ENCODE measurements around the gene NPL.
A peak's percentile ranks its signal among the peaks of the same experiment; 100 is the strongest.

NPL gene

GRCh38 chr1:182816863-182817262, 27.3 kb downstream of the NPL start:
- no peak for DNase-seq (ENCODE audit: low read depth in 2 of 2)

DNA sequence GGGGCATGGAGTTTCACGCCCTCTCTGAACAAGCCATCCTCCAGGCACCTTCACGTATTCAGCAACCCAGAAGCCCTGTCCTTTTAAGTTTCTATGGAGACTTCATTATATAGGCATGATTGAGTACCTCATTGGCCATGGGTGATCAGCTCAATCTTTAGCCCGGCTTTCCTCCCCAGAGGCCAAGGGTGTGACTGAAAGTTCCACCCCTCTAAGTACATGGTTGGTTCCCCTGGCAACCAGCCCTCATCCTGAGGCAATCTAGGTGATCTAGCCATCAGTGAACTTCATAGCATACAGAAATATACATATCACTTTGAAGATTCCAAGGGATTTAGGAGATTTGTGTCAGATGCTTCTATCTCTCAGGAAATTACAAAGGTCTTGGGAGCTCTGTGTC, 28.2 kb downstream of the NPL start:
- DNase-seq (ENCODE audit: low read depth in 2 of 2) = no peak

GRCh38 chr1:182823220-182823619, 33.6 kb downstream of the NPL start:
- no peak for DNase-seq (ENCODE audit: low read depth in 2 of 2)

DNA sequence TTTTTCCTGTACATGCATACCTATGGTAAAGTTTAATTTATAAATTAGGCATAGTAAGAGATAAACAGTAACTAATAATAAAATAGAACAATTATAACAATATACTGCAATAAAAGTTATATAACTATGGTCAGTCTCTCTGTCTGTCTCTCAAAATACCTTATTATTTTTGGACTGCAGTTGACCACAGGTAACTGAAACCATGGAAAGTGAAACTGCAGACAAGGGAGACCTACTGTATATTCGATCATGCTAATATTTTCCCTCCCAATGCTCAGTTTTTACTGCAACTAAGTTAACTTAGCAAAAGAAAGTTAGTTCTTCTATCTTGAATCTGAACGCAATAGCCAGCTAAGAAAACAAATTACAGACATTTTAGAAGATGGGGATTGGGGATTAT, 37.3 kb downstream of the NPL start:
- DNase-seq (ENCODE audit: low read depth in 2 of 2) = no peak

DNA sequence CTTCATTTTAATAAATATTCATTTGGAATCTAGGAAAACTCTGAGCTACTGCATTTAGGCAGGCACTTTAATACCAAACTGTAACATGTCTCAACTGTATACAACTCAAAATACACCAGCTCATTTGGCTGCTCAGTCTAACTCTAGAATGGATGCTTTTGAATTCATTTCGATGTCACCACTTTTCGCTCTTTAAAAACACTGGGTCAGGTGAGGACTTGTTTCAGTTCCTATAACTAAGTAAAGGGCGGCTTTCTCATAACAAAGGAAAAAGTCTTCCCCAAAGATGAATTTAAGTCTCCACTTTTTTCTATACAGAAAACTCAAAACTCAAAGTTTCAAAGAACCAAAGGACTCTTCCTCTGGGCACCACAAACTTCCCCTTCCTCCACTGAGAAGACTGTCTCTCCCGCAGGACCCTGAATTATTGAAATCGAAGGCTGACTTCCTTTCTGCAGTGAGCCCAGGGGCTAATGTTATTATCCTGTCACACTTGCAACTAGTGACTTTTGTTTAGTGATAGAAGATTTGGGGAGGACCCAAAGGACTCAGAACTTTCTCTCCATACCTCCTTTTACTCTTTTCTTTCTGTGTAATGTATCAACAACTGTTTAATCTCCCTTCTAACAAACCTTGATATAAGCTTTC, 39.8 kb downstream of the NPL start:
- no peak for DNase-seq (ENCODE audit: low read depth in 2 of 2)

- no peak for DNase-seq (ENCODE audit: low read depth in 2 of 2)
Observed at GRCh38 chr1:182833271-182833670, 43.7 kb downstream of the NPL start.

- no peak for DNase-seq (ENCODE audit: low read depth in 2 of 2)
Observed at GRCh38 chr1:182834326-182834725, 44.8 kb downstream of the NPL start.

DNA sequence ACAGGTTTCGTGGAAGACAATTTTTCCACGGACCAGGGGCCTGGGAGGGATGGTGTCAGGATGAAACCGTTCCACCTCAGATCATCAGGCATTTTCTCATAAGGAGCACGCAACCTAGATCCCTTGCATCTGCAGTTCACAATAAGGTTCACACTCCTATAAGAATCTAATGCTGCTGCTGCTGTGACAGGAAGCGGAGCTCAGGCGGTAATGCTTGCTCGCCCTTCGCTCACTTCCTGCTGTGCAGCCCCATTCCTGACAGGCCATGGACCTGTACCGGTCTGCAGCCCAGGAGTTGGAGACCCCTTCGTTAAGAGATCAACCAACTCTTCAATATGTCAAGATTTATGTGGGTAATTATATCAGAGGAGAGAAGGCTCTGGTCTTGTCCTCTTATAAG, 46.2 kb downstream of the NPL start:
- DNase-seq (ENCODE audit: low read depth in 2 of 2) = no peak

DNA sequence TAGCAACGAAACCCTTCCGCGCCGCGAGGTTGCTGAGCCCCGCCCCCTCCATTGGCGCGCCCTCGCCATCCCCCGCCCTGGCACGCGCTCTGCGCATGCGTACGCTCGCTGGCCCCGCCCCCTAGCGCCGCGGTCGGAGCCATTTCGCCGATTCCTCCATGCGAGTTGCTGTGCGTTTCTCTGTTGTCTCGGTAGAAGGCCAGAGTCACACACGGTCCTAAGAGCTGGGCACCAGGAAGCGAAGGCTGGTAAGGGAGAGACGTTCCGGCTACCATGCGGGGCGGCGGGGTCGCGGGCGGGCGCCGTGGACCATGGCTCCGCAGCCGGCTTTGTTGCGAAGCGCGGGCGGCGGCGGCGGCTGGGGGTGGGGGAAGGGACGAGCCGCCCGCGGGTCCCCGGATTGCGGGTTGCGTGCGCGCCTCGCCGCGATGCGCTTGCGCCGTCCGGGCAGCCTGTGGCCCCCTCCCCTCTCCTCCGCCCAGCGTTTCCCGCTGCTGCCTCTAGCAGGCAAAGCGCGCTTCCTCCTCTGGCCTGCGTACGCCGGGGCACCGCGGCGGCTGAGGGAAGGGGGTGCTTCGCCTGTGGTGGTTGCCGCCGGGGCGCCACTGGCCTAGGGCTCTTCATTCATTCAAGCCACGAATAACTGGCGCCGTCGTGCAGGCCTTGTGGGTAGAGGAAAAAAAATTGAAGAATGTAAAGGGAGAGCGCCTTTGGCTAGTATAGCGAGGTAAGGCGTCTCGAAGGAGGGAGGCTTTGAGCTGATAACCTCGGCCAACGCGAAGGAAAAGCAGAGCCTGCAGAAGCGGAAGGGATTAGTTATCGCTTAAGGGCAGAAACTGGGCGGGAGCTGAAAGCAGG, 49.9 kb downstream of the NPL start, which contains the start of gene DHX9:
DHX9 (plus strand) TSS at position 139 of the 858 bp plus-strand sequence. CDS start 3,220 bp downstream, outside the sequence.
- DNase-seq (ENCODE audit: low read depth in 2 of 2) = peak; percentile 88

- no peak for DNase-seq (ENCODE audit: low read depth in 2 of 2)
Observed at GRCh38 chr1:182841368-182841988, 51.9 kb downstream of the NPL start.

DNA sequence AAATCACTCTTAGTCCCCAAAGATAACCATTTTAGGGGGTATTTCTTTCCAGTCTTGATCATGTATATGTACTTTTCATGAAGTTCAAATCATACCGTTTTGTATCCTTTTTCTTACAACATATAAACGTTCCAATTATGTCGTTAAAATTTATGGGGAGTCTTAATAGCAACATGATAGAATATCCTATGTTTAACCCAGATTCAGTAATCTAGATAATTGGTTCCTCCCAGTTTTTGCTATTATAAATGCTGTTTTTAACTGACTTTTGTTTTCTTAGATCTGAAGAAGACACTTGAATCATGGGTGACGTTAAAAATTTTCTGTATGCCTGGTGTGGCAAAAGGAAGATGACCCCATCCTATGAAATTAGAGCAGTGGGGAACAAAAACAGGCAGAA, 52.7 kb downstream of the NPL start:
- no peak for DNase-seq (ENCODE audit: low read depth in 2 of 2)

GRCh38 chr1:182845379-182845778, 55.8 kb downstream of the NPL start:
- no peak for DNase-seq (ENCODE audit: low read depth in 2 of 2)

DNA sequence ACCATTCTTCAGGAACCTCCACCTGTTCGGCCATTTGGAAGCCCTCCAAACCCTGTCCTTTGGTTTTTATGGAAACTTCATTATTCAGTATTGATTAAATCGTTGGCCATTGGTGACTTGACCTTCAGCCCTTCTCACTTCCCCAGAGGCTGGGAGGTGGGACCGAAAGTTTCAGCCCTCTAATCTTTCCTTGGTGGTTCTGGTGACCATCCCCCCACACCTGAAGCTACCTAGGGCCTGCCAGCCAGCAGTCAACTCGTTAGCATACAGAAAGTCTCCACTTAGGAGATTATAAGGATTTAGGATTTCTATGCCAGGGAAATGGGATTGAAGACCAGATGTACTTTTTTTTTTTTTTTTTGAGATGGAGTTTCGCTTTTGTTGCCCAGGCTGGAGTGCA, 56.3 kb downstream of the NPL start:
- DNase-seq (ENCODE audit: low read depth in 2 of 2) = no peak

GRCh38 chr1:182847105-182847504, 57.5 kb downstream of the NPL start:
- no peak for DNase-seq (ENCODE audit: low read depth in 2 of 2)

GRCh38 chr1:182848736-182849135, 59.2 kb downstream of the NPL start:
- no peak for DNase-seq (ENCODE audit: low read depth in 2 of 2)

DNA sequence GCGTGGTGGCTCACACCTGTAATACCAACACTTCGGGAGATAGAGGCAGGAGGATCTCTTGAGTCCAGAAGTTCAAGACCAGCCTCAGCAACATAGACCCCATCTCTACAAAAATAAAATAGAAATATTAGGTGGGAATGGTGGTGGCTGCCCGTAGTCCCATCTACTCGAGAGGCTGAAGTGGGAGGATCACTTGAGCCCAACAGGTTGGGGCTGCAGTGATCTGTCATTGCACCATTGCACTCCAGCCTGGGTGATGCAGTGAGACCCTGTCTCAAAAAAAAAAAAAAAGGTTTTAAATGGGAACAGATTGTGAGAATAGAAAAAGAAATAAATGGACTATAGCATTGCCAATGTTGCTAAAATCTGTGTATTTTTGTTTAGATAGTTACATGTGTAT, 60.7 kb downstream of the NPL start:
- DNase-seq (ENCODE audit: low read depth in 2 of 2) = no peak

GRCh38 chr1:182851825-182852224, 62.3 kb downstream of the NPL start:
- no peak for DNase-seq (ENCODE audit: low read depth in 2 of 2)

GRCh38 chr1:182855911-182856310, 66.3 kb downstream of the NPL start:
- no peak for DNase-seq (ENCODE audit: low read depth in 2 of 2)

GRCh38 chr1:182857212-182857611, 67.6 kb downstream of the NPL start:
- no peak for DNase-seq (ENCODE audit: low read depth in 2 of 2)

DNA sequence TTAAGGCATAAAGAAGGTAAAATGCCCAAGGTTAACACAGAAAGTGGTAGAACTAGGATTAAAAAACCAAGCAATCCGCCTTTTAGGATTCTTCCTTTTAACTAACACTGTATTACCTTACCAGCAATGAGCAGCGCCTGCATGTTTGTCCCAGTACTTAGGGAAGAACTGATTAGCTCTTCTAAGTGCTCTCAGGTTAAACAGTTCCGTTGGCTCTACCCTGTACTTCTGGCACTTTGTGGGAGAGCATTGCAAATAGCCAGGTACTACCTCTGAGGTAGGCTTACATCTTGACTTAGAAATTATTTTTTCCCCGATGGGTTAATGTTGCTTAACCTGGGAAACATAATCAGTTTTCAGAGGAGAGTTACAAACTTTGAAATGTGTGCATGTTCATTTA, 71.1 kb downstream of the NPL start:
- no peak for DNase-seq (ENCODE audit: low read depth in 2 of 2)

DNA sequence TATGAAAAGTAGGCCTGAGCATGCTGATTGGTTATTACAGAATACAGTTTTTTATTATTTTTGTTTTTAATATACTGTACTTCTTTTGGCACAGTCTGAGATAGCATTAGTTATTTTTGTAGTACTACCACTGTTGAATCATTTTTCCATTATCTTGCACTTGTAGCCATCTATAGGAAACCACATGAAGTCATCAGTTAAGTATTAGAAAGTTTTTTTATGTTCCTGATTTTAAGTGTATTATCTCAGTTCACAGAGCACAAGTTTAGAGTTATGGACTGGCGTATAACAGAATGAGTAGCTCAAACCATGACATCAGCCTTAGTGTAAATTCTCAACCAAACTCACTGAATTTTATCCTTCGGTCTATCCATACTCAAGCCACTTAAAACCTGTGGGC, 72.4 kb downstream of the NPL start:
- no peak for DNase-seq (ENCODE audit: low read depth in 2 of 2)

DNA sequence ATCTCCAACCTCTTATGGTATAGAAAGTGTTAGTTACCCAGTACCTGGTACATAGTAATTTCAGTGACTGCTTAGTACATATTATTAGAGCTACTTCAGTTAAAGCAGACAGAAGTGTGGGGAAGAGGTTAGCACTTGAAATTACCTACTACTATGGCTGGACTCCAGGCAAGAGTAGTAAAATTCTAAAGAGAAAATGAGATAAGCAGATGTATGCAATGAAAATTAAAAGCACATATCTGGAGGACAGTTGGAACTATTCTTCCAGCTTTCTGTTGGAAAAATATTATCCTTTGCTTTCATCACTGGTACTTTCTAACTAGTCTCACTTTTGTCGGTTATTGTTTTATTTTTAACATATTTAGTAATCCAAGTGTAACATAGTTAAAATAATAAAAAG, 73.3 kb downstream of the NPL start:
- DNase-seq (ENCODE audit: low read depth in 2 of 2) = no peak

DNA sequence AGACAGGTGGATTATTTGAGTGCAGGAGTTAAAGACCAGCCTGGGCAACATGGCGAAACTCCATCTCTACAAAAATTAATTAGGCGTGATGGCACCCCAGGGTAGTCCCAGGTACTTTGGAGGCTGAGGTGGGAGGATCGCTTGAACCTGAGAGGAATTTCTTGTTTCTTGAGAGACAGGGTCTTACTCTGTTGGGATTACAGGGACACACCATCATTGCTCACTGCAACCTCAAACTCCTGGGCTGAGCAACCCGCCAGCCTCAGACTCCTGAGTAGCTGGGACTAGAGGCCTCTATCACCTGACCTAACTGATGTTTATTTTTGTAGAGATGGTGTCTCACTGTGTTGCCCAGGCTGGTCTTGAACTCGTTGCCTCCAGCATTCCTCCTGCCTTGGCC, 74.4 kb downstream of the NPL start:
- DNase-seq (ENCODE audit: low read depth in 2 of 2) = no peak
